ENCODE results near the gene PPP4R2. TPM values are rescaled to one million over a fixed set of nuclear protein-coding genes. Genes with fewer than 3 reads are reported as not detected.

The PPP4R2 gene
- total and polyA plus RNA-seq, 10 of the 15 experiments (the other 5 are each of a cell fraction or from before 2014, with no cell fraction given) = 16.7 to 83.4 (median 38.9) TPM

DNA sequence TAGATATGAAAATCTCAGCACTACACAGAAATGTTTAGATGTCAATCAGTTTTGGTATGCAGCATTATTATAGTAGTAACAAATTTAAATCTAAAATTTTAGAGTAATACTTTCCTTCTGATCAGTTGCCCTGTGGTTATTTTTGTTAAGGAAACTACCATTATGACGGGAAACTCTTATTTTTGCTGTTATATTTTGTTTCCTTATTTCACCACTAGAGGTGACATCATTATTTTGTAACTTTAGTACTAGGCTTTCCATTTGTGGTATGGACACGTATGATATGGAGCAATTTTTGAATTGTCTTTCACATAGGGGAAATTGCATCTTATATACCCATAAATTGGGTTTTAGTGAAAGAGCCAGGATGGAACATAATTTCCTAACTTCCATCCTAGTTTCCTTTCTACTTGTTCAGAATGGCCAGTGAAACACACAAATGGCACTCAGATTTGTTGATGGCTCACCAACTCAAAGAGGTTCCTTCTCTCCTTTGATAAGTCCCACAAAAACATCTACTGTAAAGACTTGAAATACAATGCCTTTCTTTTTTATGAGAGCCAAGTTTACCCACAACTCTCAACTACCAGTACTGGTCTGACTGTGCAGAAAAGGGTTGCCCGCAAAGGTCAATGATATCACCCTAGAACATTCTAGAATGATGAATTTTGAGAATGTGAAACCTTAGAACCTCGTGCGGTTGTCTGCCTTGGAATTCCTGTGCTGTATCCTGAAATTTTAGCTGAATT, 19.4 kb upstream of the PPP4R2 start (continued):
- no peak for TF ChIP-seq PRDM15 (CRISPR knock-in tag; IDR thresholded peaks at IDR 0.05)
- peak; percentile 52; the same call in 1 of the 2 replicates for TF ChIP-seq RELB (IDR thresholded peaks at IDR 0.05; ENCODE audit: low read depth)
- TF ChIP-seq KLF5 (IDR thresholded peaks at IDR 0.05; ENCODE audit: partially characterized antibody) = no peak
- no peak for TF ChIP-seq ZNF622 (IDR thresholded peaks at IDR 0.05)
- TF ChIP-seq SIN3A (IDR thresholded peaks at IDR 0.05; ENCODE audit: low read depth, low read length) = no peak
- TF ChIP-seq FOS (IDR thresholded peaks at IDR 0.05; ENCODE audit: borderline replicate concordance, extremely low read depth, insufficient read length) = no peak
- TF ChIP-seq EED (IDR thresholded peaks at IDR 0.05; ENCODE audit: low read depth) = peak; percentile 91
- TF ChIP-seq, protein P1, sequence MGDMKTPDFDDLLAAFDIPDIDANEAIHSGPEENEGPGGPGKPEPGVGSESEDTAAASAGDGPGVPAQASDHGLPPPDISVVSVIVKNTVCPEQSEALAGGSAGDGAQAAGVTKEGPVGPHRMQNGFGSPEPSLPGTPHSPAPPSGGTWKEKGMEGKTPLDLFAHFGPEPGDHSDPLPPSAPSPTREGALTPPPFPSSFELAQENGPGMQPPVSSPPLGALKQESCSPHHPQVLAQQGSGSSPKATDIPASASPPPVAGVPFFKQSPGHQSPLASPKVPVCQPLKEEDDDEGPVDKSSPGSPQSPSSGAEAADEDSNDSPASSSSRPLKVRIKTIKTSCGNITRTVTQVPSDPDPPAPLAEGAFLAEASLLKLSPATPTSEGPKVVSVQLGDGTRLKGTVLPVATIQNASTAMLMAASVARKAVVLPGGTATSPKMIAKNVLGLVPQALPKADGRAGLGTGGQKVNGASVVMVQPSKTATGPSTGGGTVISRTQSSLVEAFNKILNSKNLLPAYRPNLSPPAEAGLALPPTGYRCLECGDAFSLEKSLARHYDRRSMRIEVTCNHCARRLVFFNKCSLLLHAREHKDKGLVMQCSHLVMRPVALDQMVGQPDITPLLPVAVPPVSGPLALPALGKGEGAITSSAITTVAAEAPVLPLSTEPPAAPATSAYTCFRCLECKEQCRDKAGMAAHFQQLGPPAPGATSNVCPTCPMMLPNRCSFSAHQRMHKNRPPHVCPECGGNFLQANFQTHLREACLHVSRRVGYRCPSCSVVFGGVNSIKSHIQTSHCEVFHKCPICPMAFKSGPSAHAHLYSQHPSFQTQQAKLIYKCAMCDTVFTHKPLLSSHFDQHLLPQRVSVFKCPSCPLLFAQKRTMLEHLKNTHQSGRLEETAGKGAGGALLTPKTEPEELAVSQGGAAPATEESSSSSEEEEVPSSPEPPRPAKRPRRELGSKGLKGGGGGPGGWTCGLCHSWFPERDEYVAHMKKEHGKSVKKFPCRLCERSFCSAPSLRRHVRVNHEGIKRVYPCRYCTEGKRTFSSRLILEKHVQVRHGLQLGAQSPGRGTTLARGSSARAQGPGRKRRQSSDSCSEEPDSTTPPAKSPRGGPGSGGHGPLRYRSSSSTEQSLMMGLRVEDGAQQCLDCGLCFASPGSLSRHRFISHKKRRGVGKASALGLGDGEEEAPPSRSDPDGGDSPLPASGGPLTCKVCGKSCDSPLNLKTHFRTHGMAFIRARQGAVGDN (IDR thresholded peaks at IDR 0.05) = no peak
- no peak; the same call in 1 of the 2 replicates for TF ChIP-seq TCF7 (IDR thresholded peaks at IDR 0.05; ENCODE audit: borderline replicate concordance)
- no peak for TF ChIP-seq RFX5 (IDR thresholded peaks at IDR 0.05; ENCODE audit: low read depth, low read length)
- no peak for TF ChIP-seq MXI1 (IDR thresholded peaks at IDR 0.05; ENCODE audit: low read depth, low read length)
- TF ChIP-seq HSF1 (IDR thresholded peaks at IDR 0.05; ENCODE audit: low read depth, low read length) = peak; percentile 93
- no peak for TF ChIP-seq SMAD5 (IDR thresholded peaks at IDR 0.05; ENCODE audit: low read depth)
- no peak for TF ChIP-seq POLR2A (IDR thresholded peaks at IDR 0.05; ENCODE audit: low read depth, low read length)
- TF ChIP-seq, protein P2, sequence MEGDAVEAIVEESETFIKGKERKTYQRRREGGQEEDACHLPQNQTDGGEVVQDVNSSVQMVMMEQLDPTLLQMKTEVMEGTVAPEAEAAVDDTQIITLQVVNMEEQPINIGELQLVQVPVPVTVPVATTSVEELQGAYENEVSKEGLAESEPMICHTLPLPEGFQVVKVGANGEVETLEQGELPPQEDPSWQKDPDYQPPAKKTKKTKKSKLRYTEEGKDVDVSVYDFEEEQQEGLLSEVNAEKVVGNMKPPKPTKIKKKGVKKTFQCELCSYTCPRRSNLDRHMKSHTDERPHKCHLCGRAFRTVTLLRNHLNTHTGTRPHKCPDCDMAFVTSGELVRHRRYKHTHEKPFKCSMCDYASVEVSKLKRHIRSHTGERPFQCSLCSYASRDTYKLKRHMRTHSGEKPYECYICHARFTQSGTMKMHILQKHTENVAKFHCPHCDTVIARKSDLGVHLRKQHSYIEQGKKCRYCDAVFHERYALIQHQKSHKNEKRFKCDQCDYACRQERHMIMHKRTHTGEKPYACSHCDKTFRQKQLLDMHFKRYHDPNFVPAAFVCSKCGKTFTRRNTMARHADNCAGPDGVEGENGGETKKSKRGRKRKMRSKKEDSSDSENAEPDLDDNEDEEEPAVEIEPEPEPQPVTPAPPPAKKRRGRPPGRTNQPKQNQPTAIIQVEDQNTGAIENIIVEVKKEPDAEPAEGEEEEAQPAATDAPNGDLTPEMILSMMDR (IDR thresholded peaks at IDR 0.05 in 2 of 3, conservative IDR thresholded peaks at IDR 0.05 in 1 of 3; ENCODE audit: control insufficient read depth in 2 of 3, extremely low read depth in 1 of 3, insufficient read depth in 1 of 3, low read depth in 3 of 3, low read length in 3 of 3) = peak in 2 of 3 experiments; percentile 6 to 17; a peak in 2 of 6 replicates
- TF ChIP-seq POLR2AphosphoS2 (IDR thresholded peaks at IDR 0.05; ENCODE audit: low read depth, low read length) = no peak
